ENCODE results near the gene AKAP7. TPM values are rescaled to one million over a fixed set of nuclear protein-coding genes. Genes with fewer than 3 reads are reported as not detected.
A peak's percentile ranks its signal among the peaks of the same experiment; 100 is the strongest.

AKAP7 gene
- total and polyA plus RNA-seq, 8 donors = 20.5 to 82.0 (median 25.9) TPM

GRCh38 chr6:131182991-131183425, 47.7 kb downstream of the AKAP7 start:
- ATAC-seq = peak in 3 of 4 donors; percentile 56 to 65 (median 62)
- H3K4me1 ChIP-seq = no peaks in the 10 kb centered on the region
- H3K9me3 ChIP-seq = no peaks in the 10 kb centered on the region
- WGBS, 2 donors = 44% methylated on average over 5 of the region's 5 CpGs
- DNase-seq = no peak
- no peak for FAIRE-seq
- intact Hi-C loops (cut with DNase I) = no loop called here
- no peak overlapping the region for H3K4me3 ChIP-seq
- no peak overlapping the region for H3K27ac ChIP-seq
- H3K27me3 ChIP-seq = no peaks in the 10 kb centered on the region
- H3K36me3 ChIP-seq = no peaks in the 10 kb centered on the region
- TF ChIP-seq CTCF (IDR thresholded peaks at IDR 0.05) = peak in 2 of 4 donors; percentile 13 to 23

- Histone ChIP-seq H3K27me3 (no peaks in the 10 kb centered on the region), H3K36me3 (no peaks in the 10 kb centered on the region), H3K4me3 (no peak overlapping the region), H3K9me3 (no peaks in the 10 kb centered on the region), H3K27ac (no peak overlapping the region), H3K4me1 (no peaks in the 10 kb centered on the region)
- DNase-seq = no peak
- no peak for TF ChIP-seq CTCF (IDR thresholded peaks at IDR 0.05)
- ATAC-seq = peak in 1 of 4 donors; percentile 14
- intact Hi-C loops (cut with DNase I) = no loop called here
- no peak for FAIRE-seq
- 95 to 97% methylated on average over 5 of the region's 5 CpGs for WGBS, 2 donors
These were observed 48.3 kb downstream of the AKAP7 start for GRCh38 chr6:131183427-131184095.

GRCh38 chr6:131191590-131191989, 56.3 kb downstream of the AKAP7 start:
- Histone ChIP-seq H3K27ac (no peak overlapping the region), H3K27me3 (no peaks in the 10 kb centered on the region), H3K4me3 (no peak overlapping the region), H3K4me1 (no peaks in the 10 kb centered on the region), H3K36me3 (no peaks in the 10 kb centered on the region), H3K9me3 (no peaks in the 10 kb centered on the region)
- no peak for TF ChIP-seq CTCF (IDR thresholded peaks at IDR 0.05)
- intact Hi-C loops (cut with DNase I) = no loop called here
- DNase-seq = no peak
- no peak for ATAC-seq
- 88 to 97% methylated on average over 3 of the region's 3 CpGs for WGBS, 2 donors
- FAIRE-seq = no peak

GRCh38 chr6:131197716-131198115, 62.4 kb downstream of the AKAP7 start:
- no peak for FAIRE-seq
- Histone ChIP-seq H3K27me3 (no peaks in the 10 kb centered on the region), H3K4me1 (no peaks in the 10 kb centered on the region), H3K4me3 (no peak overlapping the region), H3K36me3 (no peaks in the 10 kb centered on the region), H3K9me3 (no peaks in the 10 kb centered on the region), H3K27ac (no peak overlapping the region)
- WGBS, 2 donors = 76 to 78% methylated on average over 8 of the region's 8 CpGs
- ATAC-seq = no peak
- TF ChIP-seq CTCF (IDR thresholded peaks at IDR 0.05) = no peak
- intact Hi-C loops (cut with DNase I) = loop anchor here in 1 of 3 donors (5.0 kb wide), 1 partner anchor 340 kb away; no protein-coding TSS in a partner anchor
- no peak for DNase-seq
